Ishikawa (cell line): Measurements from ENCODE around the gene P4HTM.

Experiments used
- CEBPB ChIP-seq: IDR thresholded peaks from 2 replicates; pipeline ENCODE4 v1.6.1; 2012
- CREB1 ChIP-seq: IDR thresholded peaks from 2 replicates; pipeline ENCODE4 v1.6.1; 2012; ENCODE audit warnings: low read depth
- EGR1 ChIP-seq: IDR thresholded peaks from 2 replicates; pipeline ENCODE4 v1.6.1; 2012
- EP300 ChIP-seq: IDR thresholded peaks from 2 replicates; pipeline ENCODE4 v1.6.1; 2012; ENCODE audit warnings: borderline replicate concordance
- FOXM1 ChIP-seq: IDR thresholded peaks from 2 replicates; pipeline ENCODE4 v1.6.1; 2012; ENCODE audit warnings: low read depth, borderline replicate concordance
- MAX ChIP-seq: IDR thresholded peaks from 2 replicates; pipeline ENCODE4 v1.6.1; 2012
- NFIC ChIP-seq: IDR thresholded peaks from 2 replicates; pipeline ENCODE4 v1.6.1; 2012
- RAD21 ChIP-seq: IDR thresholded peaks from 2 replicates; pipeline ENCODE4 v1.6.1; 2012; ENCODE audit warnings: low read depth
- TAF1 ChIP-seq: IDR thresholded peaks from 2 replicates; pipeline ENCODE4 v1.6.1; 2012; ENCODE audit warnings: low read depth, mild to moderate bottlenecking
- TCF12 ChIP-seq: IDR thresholded peaks from 2 replicates; pipeline ENCODE4 v1.6.1; 2012; ENCODE audit warnings: low read depth
- TEAD4 ChIP-seq: IDR thresholded peaks from 2 replicates; pipeline ENCODE4 v1.6.1; 2012
- USF1 ChIP-seq: IDR thresholded peaks from 2 replicates; pipeline ENCODE4 v1.6.1; 2012
- YY1 ChIP-seq: IDR thresholded peaks from 2 replicates; pipeline ENCODE4 v1.6.1; 2012; ENCODE audit warnings: low read depth
- TF ChIP-seq, protein P1 (sequence below): IDR thresholded peaks from 2 replicates; pipeline ENCODE4 v1.6.1; 2012; ENCODE audit warnings: low read depth, mild to moderate bottlenecking

DNA sequence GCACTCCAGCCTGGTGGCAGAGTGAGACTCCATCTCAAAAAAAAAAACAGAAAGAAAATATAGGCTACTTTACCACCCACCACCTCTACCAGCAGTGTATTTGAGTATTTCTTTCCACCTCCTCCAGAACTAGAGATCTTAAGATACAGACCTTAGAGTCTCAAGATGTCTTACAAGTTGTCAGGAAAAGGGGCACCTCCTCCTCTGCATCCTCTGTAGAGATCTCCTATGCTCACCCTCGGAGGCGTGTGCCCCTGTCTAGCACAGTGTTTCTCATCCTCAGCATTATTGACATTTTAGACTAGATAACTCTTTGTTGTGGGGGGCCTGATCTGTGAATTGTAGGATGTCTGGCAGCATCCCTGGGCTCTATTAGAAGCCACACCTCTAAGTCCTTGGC lies 27.7 kb upstream of the P4HTM start:
- TF ChIP-seq RAD21 = no peak
- no peak for TF ChIP-seq EP300
- no peak for TF ChIP-seq TCF12
- TF ChIP-seq FOXM1 = no peak
- TF ChIP-seq TAF1 = no peak
- no peak for TF ChIP-seq USF1
- TF ChIP-seq TEAD4 = no peak
- no peak for TF ChIP-seq YY1
- no peak for TF ChIP-seq MAX
- TF ChIP-seq CEBPB = no peak
- TF ChIP-seq, protein P1, sequence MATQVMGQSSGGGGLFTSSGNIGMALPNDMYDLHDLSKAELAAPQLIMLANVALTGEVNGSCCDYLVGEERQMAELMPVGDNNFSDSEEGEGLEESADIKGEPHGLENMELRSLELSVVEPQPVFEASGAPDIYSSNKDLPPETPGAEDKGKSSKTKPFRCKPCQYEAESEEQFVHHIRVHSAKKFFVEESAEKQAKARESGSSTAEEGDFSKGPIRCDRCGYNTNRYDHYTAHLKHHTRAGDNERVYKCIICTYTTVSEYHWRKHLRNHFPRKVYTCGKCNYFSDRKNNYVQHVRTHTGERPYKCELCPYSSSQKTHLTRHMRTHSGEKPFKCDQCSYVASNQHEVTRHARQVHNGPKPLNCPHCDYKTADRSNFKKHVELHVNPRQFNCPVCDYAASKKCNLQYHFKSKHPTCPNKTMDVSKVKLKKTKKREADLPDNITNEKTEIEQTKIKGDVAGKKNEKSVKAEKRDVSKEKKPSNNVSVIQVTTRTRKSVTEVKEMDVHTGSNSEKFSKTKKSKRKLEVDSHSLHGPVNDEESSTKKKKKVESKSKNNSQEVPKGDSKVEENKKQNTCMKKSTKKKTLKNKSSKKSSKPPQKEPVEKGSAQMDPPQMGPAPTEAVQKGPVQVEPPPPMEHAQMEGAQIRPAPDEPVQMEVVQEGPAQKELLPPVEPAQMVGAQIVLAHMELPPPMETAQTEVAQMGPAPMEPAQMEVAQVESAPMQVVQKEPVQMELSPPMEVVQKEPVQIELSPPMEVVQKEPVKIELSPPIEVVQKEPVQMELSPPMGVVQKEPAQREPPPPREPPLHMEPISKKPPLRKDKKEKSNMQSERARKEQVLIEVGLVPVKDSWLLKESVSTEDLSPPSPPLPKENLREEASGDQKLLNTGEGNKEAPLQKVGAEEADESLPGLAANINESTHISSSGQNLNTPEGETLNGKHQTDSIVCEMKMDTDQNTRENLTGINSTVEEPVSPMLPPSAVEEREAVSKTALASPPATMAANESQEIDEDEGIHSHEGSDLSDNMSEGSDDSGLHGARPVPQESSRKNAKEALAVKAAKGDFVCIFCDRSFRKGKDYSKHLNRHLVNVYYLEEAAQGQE = no peak
- no peak for TF ChIP-seq EGR1
- TF ChIP-seq NFIC = no peak
- no peak for TF ChIP-seq CREB1
